ENCODE measurements around the gene PER2.

DNA sequence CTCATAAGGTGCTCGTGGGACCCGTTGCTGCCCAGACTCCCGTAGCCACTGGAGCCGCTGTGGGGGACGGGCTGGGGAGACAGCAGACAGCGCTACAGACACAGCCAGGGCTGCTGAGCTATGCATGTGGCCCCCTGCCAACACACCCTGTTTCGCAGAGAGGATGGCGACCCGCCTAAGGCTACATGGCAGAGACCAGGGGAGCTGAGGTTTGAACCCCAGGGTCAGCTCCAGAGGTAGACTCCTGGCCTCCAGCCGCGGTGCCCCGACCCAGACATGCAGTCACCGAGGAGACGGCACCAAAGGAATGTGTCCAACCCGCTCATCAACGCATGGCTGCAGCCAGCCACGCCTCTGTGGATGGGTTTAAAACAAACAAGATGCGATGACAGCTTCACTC, 27.5 kb downstream of the PER2 start:
- TF ChIP-seq, protein P1, sequence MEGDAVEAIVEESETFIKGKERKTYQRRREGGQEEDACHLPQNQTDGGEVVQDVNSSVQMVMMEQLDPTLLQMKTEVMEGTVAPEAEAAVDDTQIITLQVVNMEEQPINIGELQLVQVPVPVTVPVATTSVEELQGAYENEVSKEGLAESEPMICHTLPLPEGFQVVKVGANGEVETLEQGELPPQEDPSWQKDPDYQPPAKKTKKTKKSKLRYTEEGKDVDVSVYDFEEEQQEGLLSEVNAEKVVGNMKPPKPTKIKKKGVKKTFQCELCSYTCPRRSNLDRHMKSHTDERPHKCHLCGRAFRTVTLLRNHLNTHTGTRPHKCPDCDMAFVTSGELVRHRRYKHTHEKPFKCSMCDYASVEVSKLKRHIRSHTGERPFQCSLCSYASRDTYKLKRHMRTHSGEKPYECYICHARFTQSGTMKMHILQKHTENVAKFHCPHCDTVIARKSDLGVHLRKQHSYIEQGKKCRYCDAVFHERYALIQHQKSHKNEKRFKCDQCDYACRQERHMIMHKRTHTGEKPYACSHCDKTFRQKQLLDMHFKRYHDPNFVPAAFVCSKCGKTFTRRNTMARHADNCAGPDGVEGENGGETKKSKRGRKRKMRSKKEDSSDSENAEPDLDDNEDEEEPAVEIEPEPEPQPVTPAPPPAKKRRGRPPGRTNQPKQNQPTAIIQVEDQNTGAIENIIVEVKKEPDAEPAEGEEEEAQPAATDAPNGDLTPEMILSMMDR (conservative IDR thresholded peaks at IDR 0.05 in 1 of 2, IDR thresholded peaks at IDR 0.05 in 1 of 2; ENCODE audit: extremely low read depth in 1 of 2, insufficient read depth in 1 of 2, low read depth in 1 of 2, low read length in 2 of 2): no peak
- no peak for TF ChIP-seq EZH2 (IDR thresholded peaks at IDR 0.05; ENCODE audit: borderline replicate concordance, low read length)
